Activated T-cell treated with anti-CD3 and anti-CD28 coated beads, Interleukin-2, amount 50 U/mL, for 1 hour (primary cell): ENCODE results near the gene GSK3B.
A peak's percentile ranks its signal among the peaks of the same experiment; 100 is the strongest.
"Not testable (repeated sequence)": the region's sequence is repeated elsewhere in the genome, so short reads cannot be mapped to it uniquely, and the experiment has no call there.

Source experiments
- DNase-seq: peaks from one replicate; pipeline ENCODE4 v3.0.0-alpha.2; 2020

Gene GSK3B

DNA sequence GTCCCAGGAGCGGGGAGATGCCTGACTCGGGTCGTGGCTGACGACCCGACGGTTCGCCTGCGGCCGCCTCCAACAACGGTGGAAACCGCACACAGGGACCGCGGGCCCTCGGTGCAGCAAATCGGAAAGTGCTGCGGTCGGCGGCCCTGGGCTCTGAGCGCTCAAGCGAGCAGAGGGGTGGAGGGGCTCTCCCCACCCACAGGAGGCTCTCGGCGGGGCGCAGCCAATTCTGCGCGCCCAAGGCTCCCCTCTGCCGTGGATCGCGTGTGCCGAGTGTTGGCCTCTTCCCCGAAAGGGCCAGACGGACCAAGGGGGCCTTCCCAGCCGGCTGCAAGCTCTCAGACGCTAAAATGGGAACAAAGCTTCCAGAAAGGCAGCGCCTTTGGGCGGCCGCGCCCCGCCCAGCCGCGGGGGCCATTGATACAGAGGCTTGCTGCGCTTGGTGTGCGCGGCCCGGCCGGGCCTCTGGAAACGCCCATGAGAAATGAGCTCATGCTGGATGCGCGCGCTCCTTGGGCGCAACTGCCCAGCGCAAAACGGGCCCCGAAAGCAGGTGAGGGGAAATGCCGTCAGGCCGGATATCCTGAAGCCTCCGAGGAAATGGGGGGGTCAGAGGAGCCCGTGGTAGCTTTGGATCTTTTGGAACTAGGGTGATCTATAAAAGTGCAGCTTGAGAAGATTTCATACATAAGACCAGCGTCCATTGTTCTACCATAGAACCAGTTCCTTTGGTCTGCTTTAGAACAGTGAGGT is 1.2 kb upstream of the GSK3B start:
- peak; percentile 82 for DNase-seq

DNA sequence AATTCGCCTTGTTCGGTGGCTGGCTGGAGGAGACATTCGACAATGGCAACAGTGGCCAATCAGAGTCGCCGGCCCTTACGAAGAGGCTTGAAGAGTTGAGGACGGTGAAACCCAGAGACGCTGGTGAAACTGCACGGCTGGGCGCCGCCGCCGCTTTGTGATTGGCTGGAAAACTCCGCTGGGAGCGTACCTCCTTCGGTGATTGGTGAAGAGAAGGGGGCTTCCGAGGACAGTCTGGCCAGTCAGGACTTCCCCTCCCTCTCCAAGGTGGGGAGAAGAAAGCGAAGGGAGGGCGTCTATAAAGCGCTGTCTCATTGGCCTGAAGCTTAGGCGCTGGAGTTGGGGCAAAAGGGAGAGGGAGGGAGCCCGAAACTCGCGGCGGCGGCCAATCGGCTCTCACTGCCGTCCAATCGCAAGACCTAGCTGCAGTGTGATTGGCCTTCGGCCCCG is 554 bp upstream of the GSK3B start:
- peak; percentile 91 for DNase-seq

DNA sequence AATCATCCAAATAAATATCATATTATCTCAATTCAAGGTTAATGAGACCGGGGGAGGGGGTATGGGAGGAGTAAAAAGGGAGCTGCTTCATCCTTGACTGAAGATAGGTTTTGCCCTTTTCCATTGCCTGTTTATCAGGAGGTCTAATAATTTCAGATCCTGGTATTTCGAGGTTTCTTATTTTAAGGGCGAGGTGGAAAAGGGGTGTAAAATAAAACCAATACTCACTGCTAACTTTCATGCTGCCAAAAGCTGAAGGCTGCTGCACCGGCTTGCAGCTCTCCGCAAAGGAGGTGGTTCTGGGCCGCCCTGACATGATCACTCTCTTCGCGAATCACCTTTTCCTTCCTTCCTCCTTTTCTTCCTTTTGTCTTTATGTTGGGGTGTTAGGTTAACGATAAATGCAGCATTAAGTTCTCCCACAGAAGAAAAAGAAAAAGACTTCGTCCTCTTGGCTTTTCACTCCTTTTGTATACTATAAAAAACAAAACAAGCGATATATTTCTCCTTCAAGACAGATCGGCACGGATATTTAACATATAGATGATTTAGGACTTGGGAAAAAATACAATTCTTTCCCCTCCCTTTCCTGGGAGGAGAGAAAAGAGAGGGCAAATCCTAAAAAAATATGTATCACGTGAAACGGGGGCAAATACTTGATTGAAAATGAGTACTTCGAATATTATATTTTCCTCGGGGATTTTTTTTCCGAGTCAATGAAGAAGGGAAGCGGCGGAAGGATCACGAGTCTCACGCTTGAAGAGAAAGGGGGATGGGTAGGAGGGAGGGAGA is 932 bp downstream of the GSK3B start:
- peak; percentile 31 for DNase-seq

DNA sequence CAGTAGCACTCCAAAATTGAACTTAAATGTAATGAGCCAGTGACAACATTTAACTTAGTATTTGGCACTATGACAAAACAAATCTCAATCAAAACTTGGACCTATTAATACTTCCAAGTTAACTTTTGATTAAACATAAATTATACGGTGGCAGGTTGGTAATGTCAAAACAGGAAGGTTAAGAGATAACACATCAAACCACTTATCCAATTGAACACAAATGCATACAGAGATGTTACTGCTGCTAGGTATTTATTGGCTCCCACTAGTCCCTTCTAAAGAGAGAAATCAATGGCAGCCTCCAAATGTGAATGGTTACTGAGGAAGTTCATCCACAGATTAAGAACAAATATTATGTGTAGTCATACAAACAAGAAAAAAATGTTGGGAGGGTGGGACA is 1.8 kb downstream of the GSK3B start:
- DNase-seq = no peak

DNA sequence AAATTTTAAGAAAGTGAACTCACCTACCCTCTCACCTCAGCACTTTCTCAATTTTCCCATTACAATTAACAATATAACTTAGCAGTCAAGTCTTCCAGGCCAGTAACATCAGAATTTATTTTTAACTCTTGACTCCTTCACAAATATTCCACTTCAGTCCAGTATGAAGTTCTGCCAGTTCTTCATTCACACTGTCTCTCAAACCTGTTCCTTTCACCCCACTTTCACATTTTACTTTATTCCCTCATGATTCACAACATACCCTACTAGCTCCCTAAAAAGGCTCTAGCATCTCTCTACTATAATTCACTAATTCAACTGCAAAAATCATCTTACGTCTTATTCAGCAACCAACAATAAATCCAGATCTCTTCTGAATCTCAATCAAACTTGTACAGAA is 3.8 kb downstream of the GSK3B start:
- DNase-seq = no peak

DNA sequence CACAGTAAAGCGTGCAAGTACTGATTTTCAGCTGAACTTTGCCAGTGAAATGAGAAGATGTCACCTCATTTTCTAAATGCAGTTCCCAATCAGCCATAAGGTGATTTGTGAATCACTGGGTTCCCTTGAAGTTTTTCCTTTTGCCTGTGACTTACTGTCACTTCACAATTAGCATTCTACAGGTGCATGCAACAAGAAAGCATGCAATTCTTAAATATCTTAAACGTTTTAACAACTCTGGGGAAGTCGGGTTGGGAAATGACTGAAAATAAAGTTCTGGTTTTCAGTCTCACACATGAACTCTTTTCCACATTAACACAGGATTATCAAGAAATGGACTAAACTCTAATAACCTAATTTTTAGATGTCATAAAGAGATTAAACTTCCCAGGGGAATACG is 5.2 kb downstream of the GSK3B start:
- no peak for DNase-seq

DNA sequence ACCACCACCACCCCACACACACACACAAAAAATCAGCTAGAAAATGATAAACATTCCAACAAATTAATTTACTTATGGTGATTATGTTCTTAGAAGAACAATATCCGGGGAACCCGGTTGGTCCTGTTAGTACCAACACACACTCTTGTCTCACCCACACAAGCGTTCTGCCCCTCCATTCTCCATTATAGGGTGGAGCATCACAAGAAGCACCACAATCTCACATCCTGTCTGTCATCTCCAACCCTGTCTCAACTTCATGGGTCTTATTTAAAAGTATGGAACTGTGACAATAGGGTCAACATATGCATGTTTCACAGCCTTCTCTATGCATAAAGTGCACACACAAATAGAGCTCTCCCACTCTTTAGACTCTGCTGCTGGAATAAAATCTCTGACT is 5.6 kb downstream of the GSK3B start:
- no peak for DNase-seq

DNA sequence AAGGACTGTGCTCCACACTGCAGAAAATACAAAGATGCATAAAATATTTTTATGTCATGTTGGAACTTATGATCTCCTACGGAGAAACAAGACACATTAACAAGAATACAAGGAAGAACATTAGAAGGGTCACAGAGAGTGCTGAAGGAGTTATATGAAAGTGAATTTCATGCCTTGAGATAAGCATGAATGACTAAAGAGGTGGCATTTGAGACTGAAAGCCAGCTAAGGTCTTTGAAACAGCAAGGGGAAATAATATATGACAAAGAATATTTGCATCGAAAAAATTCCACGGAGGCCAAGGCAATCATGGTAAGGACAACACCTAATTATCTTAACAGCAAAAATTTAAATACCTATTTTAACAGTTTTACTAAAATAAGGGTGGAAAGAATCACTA is 12.5 kb downstream of the GSK3B start:
- no peak for DNase-seq

DNA sequence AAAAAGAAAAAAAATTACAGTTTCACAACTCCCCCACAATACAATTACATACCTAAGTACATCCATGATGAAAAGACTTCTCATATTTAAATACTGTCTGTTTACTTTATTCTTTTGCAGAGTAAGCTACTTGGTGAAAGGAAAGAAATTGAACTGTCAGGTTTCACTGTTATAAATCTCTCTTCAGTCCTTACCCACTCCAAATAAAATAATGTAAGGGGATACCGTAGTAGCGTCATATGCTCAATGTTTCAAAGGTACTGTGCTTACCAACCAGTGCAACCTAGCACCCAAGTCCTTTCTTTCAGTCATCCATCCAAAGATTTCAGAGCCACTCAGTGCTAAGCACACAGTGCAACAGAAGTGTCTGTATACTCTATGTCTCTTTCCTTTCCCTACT is 13.4 kb downstream of the GSK3B start:
- no peak for DNase-seq

DNA sequence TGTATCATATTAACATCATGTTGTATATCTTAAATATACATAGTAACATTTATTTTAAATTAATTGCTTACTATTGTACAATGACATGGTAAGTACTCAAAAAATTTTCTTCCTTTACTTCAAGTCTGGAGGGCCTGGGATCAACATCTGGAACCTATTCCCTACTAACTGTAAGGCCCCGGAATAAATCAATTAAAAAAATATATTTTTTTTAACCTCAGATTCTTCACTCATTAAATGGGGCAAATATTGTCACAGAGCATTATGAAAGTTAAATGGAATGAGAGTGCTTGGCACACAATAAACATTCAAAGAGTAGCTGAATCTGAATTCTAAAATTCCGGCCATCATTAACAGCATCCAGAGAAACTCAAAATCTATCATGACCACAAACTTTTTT is 16.5 kb downstream of the GSK3B start:
- DNase-seq = no peak

DNA sequence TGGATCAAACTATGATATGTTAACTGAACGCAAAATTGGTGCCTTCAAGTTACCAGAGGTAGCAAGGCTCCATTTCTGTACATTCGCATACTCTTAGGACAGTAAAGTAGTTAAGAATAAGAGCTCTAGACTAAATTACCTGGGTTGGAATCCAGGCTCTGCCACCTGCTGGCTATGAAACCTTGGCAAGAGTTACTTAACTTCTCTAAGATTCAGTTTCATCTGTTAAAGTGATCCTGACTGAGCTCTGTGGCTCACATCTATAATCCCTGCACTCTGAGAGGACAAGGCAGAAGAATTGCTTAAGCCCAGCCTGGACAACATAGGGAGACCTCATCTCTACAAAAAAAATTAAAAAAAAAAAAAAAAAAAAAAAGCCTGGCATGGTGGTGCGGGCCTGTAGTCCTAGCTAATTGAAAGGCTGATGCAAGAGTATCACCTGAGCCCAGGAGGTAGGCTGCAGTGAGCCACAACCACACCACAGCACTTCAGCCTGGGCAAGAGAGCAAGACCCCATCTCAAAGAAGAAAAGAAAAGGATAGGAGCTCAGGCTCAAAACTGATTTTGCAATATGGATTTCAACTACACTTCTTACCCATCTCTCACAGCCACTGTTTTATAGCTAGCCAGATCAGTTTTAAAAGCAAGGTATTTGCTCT is 21.3 kb downstream of the GSK3B start:
- no peak for DNase-seq

DNA sequence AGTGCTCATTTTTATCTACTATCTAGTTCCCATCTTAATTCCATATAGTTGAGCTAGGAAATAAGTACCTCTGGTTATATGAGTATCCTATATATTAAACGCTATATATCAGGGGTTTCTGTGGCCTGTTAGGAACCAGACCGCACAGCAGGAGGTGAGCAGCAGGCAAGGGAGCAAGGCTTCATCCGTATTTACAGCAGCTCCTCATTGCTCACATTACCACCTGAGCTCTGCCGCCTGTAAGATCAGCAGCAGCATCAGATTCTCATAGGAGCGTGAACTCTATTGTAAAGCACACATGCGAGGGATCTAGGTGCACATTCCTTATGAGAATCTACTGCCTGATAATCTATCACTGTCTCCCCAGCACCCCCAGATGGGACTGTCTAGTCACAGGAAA is 23.0 kb downstream of the GSK3B start:
- DNase-seq = no peak

DNA sequence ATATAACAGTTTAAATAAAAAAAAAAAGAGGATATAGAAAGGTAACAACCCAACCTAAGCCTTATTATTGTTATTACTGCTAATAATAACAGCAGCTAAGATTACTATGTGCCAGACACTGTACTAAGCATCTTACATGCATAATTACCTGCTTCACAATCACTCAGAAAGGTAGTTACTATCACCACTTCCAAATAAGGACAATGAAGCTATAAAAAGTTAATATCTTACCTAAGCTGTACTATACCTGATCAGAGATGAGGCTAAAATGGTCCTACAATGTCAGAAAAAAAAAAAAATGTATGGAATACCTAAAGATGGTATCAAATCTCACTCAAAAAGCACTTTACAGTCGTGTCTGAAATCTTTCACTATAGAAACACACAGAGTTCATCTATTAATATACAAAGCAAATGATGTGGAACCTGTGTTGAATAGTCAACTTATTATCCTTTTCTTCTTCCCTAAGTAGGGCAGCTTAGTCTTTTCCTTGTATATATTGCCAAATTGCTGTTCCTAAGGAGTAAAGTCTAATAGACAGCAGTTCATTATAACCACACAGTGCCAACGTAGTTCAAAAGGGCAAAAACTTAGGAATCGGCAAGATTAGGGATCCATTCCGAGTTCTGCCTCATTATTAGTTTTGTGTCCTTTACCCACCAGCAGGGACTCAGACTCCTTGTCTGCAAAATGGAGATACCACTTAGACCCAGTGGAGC is 23.8 kb downstream of the GSK3B start:
- no peak for DNase-seq

DNA sequence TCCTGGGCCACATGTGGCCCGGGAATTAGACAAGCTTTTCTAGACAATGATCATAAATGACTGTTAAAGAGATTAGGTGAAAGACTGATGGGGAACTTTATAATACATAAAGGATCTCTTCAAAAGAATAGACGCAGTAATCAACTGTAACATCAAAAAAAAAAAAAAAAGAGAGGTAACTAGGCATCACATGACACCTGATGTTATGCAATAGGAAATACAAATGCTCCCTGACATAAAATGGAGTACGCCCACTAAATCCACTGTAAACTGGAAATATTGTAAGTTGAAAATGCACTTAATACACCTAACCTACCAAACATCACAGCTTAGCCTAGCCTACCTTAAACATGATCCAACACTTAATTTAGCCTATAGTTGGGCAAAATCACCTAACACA is 27.2 kb downstream of the GSK3B start:
- DNase-seq = no peak

DNA sequence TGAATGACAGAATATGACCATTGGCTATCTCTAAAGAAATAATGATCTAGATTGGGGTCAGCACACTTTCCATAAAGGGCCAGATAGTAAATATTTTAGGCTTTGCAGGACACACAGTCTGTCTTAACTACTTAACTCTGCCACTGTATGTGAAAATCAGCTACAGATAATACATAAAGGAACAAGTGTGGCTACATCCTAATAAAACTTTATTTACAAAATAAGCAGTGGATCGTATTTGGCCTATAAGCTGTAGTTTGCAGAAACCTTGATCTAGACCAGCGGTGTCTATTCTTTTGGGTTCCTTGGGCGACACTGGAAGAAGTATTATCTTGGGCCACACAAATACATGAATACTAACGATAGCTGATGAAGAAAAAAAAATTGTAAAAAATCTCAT is 27.6 kb downstream of the GSK3B start:
- no peak for DNase-seq

DNA sequence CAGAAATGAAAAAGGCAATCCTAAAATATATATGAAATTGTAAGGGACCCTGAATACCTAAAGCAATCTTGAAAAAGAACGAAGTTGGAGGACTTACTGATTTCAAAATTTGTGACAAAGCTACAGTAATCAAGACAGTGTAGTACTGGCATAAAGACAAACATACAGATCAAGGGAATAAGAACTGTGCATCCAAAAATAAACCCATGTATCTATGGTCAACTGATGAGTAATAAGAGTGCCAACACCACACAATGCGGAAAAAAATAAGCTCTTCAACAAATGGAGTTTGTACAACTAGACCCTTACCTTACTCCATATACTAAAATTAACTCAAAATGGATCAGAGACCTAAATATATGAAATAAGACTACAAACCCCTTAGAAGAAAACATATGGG is 29.6 kb downstream of the GSK3B start:
- DNase-seq = no peak

DNA sequence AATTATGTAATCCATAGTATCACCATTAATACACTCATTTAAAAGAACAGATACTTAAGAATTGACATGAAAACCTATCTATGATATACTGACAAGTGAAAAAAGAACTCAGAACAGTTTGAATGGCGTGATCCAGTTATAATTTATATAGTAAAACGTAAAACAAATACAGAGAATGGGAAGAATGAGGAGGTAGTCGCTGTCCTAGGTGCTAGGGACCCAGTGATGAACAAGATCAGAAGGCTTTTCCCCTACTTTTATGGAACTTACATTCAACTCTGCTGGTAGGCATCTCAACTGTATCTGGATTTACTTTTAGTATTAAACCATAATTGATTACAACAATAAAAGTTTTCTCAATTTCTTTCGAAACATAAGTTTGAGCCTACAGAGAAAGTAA is 31.8 kb downstream of the GSK3B start:
- no peak for DNase-seq

DNA sequence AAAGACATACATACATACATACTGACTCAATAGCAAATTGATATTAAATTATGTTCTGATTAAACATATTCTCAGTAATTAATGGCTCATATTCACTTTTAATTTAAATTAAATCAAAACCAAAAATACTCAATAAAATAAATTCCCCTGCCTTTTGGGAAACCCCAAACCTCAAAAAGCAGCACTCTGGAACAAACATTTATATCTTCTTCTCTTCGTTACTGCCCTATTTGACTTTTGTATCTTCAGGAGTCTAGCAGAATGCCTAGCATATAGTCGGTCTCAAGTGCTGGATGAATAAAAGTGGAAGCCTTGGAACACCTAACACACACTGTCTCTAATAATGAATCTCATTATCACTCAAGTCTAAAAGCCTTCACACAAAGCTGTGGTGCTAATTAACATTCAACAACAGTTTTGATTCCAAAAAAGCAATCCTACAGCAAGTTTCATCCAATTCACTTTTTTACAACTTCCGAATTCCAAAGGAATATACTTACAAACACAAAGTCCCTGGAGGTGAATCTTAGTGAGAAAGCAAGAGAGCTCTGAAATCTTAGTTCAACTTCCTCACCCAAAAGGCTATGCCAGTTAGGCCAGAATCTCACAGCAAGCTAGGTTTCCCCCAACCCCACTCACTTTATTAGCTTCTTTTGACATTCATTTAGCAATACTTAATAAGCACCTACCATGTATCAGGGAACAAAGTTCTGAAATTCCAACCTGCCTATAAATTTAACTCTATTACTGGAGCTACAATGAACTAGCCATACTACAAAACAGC is 35.0 kb downstream of the GSK3B start:
- no peak for DNase-seq

DNA sequence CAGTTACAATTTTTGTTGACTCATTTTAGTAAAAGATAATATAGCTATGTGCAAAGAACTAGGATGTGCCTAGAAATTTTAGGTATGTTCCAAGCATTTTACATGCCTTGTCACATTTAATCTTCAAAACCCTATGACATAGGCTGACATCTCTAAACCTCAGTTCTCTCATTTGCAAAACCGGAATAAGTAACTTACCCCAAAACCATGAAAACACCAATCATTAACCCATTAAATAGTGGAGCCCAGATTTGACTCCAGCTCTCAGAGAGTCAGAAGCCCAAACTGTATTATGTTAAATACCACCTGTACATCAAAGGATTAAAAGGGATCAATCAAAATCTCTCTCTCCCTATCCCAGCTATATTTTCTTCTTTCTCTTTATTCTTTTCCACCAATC is 36.6 kb downstream of the GSK3B start:
- DNase-seq = no peak

DNA sequence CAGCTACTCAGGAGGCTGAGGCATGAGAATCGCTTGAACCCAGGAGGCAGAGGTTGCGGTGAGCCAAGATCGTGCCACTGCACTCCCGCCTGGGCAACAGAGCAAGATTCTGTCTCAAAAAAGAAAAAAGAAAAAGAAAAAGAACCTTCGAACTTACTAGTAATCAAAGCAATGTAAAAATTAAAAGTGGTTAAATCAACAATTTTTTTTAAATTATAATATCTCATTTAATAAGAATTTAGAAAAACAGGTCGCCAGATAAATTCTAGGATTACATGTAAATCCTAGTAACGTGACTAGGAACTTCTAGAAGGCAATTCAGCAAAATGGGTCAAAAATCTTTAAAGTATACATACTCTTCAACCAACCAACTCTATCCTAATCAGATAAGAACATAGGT is 37.2 kb downstream of the GSK3B start:
- DNase-seq = no peak

DNA sequence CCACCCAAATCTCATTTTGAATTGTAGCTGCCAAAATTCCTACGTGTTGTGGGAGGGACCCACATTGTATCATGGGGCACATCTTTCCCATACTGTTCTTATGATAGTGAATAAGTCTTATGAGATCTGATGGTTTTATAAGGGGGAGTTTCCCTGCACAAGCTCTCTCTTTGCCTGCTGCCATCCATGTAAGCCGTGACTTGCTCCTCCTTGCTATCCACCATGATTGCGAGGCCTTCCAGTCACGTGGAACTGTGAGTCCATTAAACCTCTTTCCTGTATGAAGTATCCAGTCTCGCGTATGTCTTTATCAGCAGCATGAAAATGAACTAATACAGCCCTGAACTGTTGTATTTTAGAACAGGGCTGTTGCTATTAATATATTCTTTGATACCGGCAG is 40.6 kb downstream of the GSK3B start:
- not testable (repeated sequence) for DNase-seq

DNA sequence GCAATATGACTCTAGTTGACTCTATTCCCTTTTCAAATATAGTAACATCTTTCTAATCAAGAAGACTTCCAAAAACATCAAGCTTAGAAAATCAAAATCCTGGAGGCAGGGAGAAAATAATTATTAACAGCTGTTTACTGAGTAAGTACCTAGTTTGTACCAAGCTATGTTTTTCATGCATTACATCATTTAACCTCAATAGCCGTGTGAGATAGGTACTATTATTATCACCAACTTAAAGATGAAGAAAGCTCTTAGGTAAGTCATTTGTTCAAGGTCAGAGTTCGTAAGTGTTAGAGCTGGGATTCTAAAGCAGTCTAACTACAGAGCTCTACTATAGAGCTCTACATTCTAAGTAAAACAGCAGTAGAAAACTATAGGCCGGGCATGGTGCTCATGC is 41.6 kb downstream of the GSK3B start:
- no peak for DNase-seq

DNA sequence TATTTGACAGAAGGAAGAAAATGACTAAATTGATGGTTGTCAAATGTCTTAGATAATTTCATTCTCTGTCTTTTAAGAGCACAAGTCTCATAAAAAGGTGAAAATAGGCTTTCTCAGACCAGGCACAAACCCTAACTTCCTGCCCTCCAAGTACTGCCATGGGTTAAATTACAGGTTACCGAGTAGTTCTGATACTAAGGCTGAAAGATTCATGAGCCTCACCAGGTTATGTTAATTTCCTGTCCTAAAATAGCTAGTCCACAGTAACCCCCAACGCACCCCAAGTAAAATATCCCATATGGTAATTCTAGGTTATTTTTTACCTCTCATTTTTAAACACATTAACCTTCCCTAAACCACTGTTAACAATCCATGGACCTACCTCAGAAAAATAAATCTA is 42.0 kb downstream of the GSK3B start:
- no peak for DNase-seq
